ENCODE results near the gene SASH1.

DNA sequence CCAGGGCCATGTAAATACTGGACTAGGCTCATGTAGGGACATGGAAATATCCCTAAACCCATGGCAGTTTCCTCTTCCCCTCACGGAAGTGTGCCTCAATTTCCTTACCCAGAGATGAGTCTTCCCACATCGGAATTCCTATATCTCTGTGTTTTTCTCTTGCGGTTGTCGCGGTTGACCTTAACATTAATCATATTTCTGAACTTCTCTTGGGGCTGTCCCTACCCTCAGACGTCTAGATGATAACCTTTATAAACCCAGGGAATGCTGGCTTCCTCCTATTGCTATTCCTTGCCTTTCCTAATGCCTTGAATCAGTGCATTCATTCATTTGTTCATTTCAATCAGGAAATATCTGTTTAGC, 160.1 kb downstream of the SASH1 start:
- TF ChIP-seq, protein P1, sequence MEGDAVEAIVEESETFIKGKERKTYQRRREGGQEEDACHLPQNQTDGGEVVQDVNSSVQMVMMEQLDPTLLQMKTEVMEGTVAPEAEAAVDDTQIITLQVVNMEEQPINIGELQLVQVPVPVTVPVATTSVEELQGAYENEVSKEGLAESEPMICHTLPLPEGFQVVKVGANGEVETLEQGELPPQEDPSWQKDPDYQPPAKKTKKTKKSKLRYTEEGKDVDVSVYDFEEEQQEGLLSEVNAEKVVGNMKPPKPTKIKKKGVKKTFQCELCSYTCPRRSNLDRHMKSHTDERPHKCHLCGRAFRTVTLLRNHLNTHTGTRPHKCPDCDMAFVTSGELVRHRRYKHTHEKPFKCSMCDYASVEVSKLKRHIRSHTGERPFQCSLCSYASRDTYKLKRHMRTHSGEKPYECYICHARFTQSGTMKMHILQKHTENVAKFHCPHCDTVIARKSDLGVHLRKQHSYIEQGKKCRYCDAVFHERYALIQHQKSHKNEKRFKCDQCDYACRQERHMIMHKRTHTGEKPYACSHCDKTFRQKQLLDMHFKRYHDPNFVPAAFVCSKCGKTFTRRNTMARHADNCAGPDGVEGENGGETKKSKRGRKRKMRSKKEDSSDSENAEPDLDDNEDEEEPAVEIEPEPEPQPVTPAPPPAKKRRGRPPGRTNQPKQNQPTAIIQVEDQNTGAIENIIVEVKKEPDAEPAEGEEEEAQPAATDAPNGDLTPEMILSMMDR (IDR thresholded peaks at IDR 0.05), result no peak
- no peak for TF ChIP-seq POLR2AphosphoS5 (IDR thresholded peaks at IDR 0.05)
- no peak for TF ChIP-seq POLR2A (IDR thresholded peaks at IDR 0.05)
